HEK293 (cell line): Measurements from ENCODE around the gene SRD5A3.

ENCODE experiments used
- CTCF ChIA-PET: fragments of 350-600 bp; formaldehyde crosslinking; extraction: SDS; loops from one replicate; lab custom pipeline; 2021; ENCODE audit warnings: antibody characterized with exemption; lab: Yijun Ruan, JAX
- POLR2A ChIA-PET: fragments of 300-600 bp; formaldehyde crosslinking; extraction: SDS; loops from one replicate; lab custom pipeline; 2020; ENCODE audit warnings: antibody characterized with exemption, inconsistent platforms; lab: Yijun Ruan, JAX
- H3K27ac ChIP-seq: fragments of 200-500 bp; sonication (Bioruptor generic); 2 replicates; pipeline ENCODE4 v1.5.1; 2014; ENCODE audit warnings: low read depth, low read length, control low read depth, inconsistent platforms; ENCODE audit errors: extremely low read depth
- H3K36me3 ChIP-seq, 2 experiments: fragments of 200-500 bp in 1 of 2; sonication (Bioruptor generic) in 1 of 2; 1 replicate in 1 of 2; 2 replicates in 1 of 2; pipeline ENCODE4 v1.5.1; 2014 to 2017; ENCODE audit warnings: inconsistent platforms in 2 of 2, low read length in 2 of 2; ENCODE audit not compliant: control insufficient read depth in 2 of 2, insufficient read depth in 1 of 2
- H3K4me1 ChIP-seq: fragments of 200-500 bp; sonication (Bioruptor generic); 2 replicates; pipeline ENCODE4 v1.5.1; 2014; ENCODE audit warnings: mild to moderate bottlenecking, low read length, inconsistent platforms; ENCODE audit not compliant: control insufficient read depth, insufficient read depth
- H3K4me3 ChIP-seq: 2 replicates; pipeline ENCODE4 v1.5.1; 2011; ENCODE audit warnings: low read depth, mild to moderate bottlenecking, control low read depth, low read length, moderate library complexity
- H3K9me3 ChIP-seq: fragments of 200-500 bp; sonication (Bioruptor generic); 2 replicates; pipeline ENCODE4 v1.5.1; 2014; ENCODE audit warnings: low read depth, low read length, inconsistent platforms; ENCODE audit not compliant: control insufficient read depth, insufficient read depth
- GLIS1 ChIP-seq: fragments of 450-650 bp; formaldehyde crosslinking; IDR thresholded peaks from 2 replicates; pipeline ENCODE4 v1.5.1; 2016; ENCODE audit warnings: missing biosample characterization, missing genetic modification characterization
- IKZF3 ChIP-seq: fragments of 450-650 bp; IDR thresholded peaks from 2 replicates; pipeline ENCODE4 v1.5.0; 2018; ENCODE audit warnings: missing biosample characterization, mild to moderate bottlenecking, missing genetic modification characterization, moderate library complexity
- MZF1 ChIP-seq: fragments of 450-650 bp; formaldehyde crosslinking; IDR thresholded peaks from 2 replicates; pipeline ENCODE4 v1.5.1; 2017; ENCODE audit warnings: missing biosample characterization, missing genetic modification characterization, borderline replicate concordance
- OSR2 ChIP-seq: fragments of 450-650 bp; formaldehyde crosslinking; IDR thresholded peaks from 2 replicates; pipeline ENCODE4 v1.5.1; 2016; ENCODE audit warnings: missing biosample characterization, missing genetic modification characterization
- RBAK ChIP-seq: fragments of 450-650 bp; formaldehyde crosslinking; IDR thresholded peaks from 2 replicates; pipeline ENCODE4 v1.5.1; 2016; ENCODE audit warnings: missing biosample characterization, missing genetic modification characterization
- TRIM28 ChIP-seq: IDR thresholded peaks from 2 replicates; pipeline ENCODE4 v1.6.1; 2011; ENCODE audit warnings: low read length, control low read depth, borderline replicate concordance
- YY1 ChIP-seq: fragments of 450-650 bp; formaldehyde crosslinking; IDR thresholded peaks from 2 replicates; pipeline ENCODE4 v1.5.1; 2018; ENCODE audit warnings: missing biosample characterization, missing genetic modification characterization
- ZNF133 ChIP-seq: fragments of 450-650 bp; formaldehyde crosslinking; IDR thresholded peaks from 2 replicates; pipeline ENCODE4 v1.5.1; 2016; ENCODE audit warnings: missing biosample characterization, missing genetic modification characterization
- ZNF157 ChIP-seq: fragments of 450-650 bp; formaldehyde crosslinking; IDR thresholded peaks from 2 replicates; pipeline ENCODE4 v1.5.1; 2016; ENCODE audit warnings: missing biosample characterization, missing genetic modification characterization
- ZNF16 ChIP-seq: fragments of 450-650 bp; formaldehyde crosslinking; IDR thresholded peaks from 2 replicates; pipeline ENCODE4 v1.5.1; 2016; ENCODE audit warnings: low read depth, missing biosample characterization, missing genetic modification characterization
- ZNF175 ChIP-seq: fragments of 450-650 bp; formaldehyde crosslinking; IDR thresholded peaks from 2 replicates; pipeline ENCODE4 v1.5.1; 2016; ENCODE audit warnings: missing biosample characterization, missing genetic modification characterization
- ZNF19 ChIP-seq: fragments of 450-650 bp; formaldehyde crosslinking; IDR thresholded peaks from 2 replicates; pipeline ENCODE4; 2016; ENCODE audit warnings: missing biosample characterization, missing genetic modification characterization, low read depth
- ZNF324 ChIP-seq: fragments of 450-650 bp; formaldehyde crosslinking; IDR thresholded peaks from 2 replicates; pipeline ENCODE4 v1.5.1; 2016; ENCODE audit warnings: missing biosample characterization, missing genetic modification characterization
- ZNF341 ChIP-seq: fragments of 450-650 bp; formaldehyde crosslinking; IDR thresholded peaks from 2 replicates; pipeline ENCODE4; 2016; ENCODE audit warnings: low read depth, missing biosample characterization, missing genetic modification characterization
- ZNF354C ChIP-seq: fragments of 450-650 bp; formaldehyde crosslinking; IDR thresholded peaks from 2 replicates; pipeline ENCODE4 v1.5.1; 2016; ENCODE audit warnings: missing biosample characterization, missing genetic modification characterization, low read depth, borderline replicate concordance
- ZNF391 ChIP-seq: fragments of 450-650 bp; formaldehyde crosslinking; IDR thresholded peaks from 2 replicates; pipeline ENCODE4 v1.5.1; 2016; ENCODE audit warnings: low read depth, missing biosample characterization, missing genetic modification characterization, borderline replicate concordance
- ZNF423 ChIP-seq: fragments of 450-650 bp; formaldehyde crosslinking; IDR thresholded peaks from 2 replicates; pipeline ENCODE4 v1.5.1; 2016; ENCODE audit warnings: missing biosample characterization, missing genetic modification characterization
- ZNF585B ChIP-seq: fragments of 450-650 bp; formaldehyde crosslinking; IDR thresholded peaks from 2 replicates; pipeline ENCODE4 v1.5.1; 2016; ENCODE audit warnings: missing biosample characterization, missing genetic modification characterization
- ZNF610 ChIP-seq: fragments of 450-650 bp; formaldehyde crosslinking; IDR thresholded peaks from 2 replicates; pipeline ENCODE4 v1.5.1; 2016; ENCODE audit warnings: missing biosample characterization, missing genetic modification characterization, borderline replicate concordance
- ZNF623 ChIP-seq: fragments of 450-650 bp; formaldehyde crosslinking; IDR thresholded peaks from 2 replicates; pipeline ENCODE4 v1.5.1; 2016; ENCODE audit warnings: missing biosample characterization, missing genetic modification characterization
- ZNF660 ChIP-seq: fragments of 450-650 bp; IDR thresholded peaks from 2 replicates; pipeline ENCODE4 v1.5.1; 2018; ENCODE audit warnings: missing biosample characterization, mild to moderate bottlenecking, missing genetic modification characterization
- ZNF677 ChIP-seq: fragments of 450-650 bp; IDR thresholded peaks from 2 replicates; pipeline ENCODE4 v1.5.0; 2018; ENCODE audit warnings: missing biosample characterization, mild to moderate bottlenecking, missing genetic modification characterization, moderate library complexity
- ZNF707 ChIP-seq: fragments of 450-650 bp; formaldehyde crosslinking; IDR thresholded peaks from 2 replicates; pipeline ENCODE4 v1.5.1; 2016; ENCODE audit warnings: missing biosample characterization, missing genetic modification characterization
- ZNF792 ChIP-seq: fragments of 450-650 bp; formaldehyde crosslinking; IDR thresholded peaks from 2 replicates; pipeline ENCODE4 v1.5.1; 2016; ENCODE audit warnings: missing biosample characterization, missing genetic modification characterization
- ZXDB ChIP-seq: fragments of 450-650 bp; formaldehyde crosslinking; IDR thresholded peaks from 2 replicates; pipeline ENCODE4 v1.5.1; 2016; ENCODE audit warnings: missing biosample characterization, missing genetic modification characterization
- TF ChIP-seq, protein P1 (sequence below): fragments of 450-650 bp; formaldehyde crosslinking; IDR thresholded peaks from 2 replicates; pipeline ENCODE4 v1.5.1; 2017; ENCODE audit warnings: missing biosample characterization, missing genetic modification characterization
- TF ChIP-seq, protein P2 (sequence below): fragments of 450-650 bp; formaldehyde crosslinking; optimal IDR thresholded peaks from 2 replicates; pipeline ENCODE3; 2016; ENCODE audit warnings: missing biosample characterization, mild to moderate bottlenecking, missing genetic modification characterization
- TF ChIP-seq, protein P3 (sequence below): fragments of 450-650 bp; formaldehyde crosslinking; IDR thresholded peaks from 2 replicates; pipeline ENCODE4 v1.5.1; 2016; ENCODE audit warnings: missing biosample characterization, missing genetic modification characterization
- TF ChIP-seq, protein P4 (sequence below): fragments of 450-650 bp; formaldehyde crosslinking; IDR thresholded peaks from 2 replicates; pipeline ENCODE4 v1.5.1; 2017; ENCODE audit warnings: missing biosample characterization, missing genetic modification characterization
- TF ChIP-seq, protein P5 (sequence below): fragments of 450-650 bp; formaldehyde crosslinking; IDR thresholded peaks from 2 replicates; pipeline ENCODE4 v1.5.1; 2016; ENCODE audit warnings: missing biosample characterization, missing genetic modification characterization, low read depth

The SRD5A3 gene

DNA sequence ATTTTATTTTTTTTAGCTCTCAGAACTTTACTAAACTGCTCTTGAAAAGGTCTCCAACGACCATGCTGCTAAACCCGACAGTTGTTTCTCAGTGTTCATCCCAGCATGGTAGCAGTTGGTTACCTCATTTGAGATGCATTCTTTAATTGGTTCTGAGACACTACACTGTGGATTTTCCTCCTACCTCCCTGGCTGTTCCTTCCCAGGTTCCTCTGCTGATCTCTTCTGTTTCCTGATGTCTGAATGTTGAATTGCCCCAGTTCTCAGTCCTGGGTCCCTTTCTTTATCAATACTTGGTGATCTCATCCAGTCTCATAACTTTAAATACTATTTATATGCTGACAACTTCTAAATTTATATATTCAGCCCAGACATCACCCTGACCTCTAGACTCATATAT is 30.7 kb downstream of the SRD5A3 start:
- H3K36me3 ChIP-seq = no peaks in the 10 kb centered on the region; a peak in 1 of 3 replicates
- TF ChIP-seq ZNF391 (no peak), ZNF677 (0 out of 2 replicates have a peak, but pooled peaks have one; percentile 52), ZNF341 (tag by site-specific recombination) (peak; percentile 57; the same call in 1 of the 2 replicates)
- TF ChIP-seq, all 188 proteins: peak for 2
- POLR2A ChIA-PET = no interaction called here
- H3K4me3 ChIP-seq = no peak overlapping the region
- CTCF ChIA-PET = interaction anchor here (0.9 kb wide), 1 partner anchor 10 kb away, joined by 4 read pairs; no protein-coding TSS in a partner anchor
- H3K27ac ChIP-seq = no peak overlapping the region
- no peaks in the 10 kb centered on the region for H3K9me3 ChIP-seq
- H3K4me1 ChIP-seq = no peaks in the 10 kb centered on the region

DNA sequence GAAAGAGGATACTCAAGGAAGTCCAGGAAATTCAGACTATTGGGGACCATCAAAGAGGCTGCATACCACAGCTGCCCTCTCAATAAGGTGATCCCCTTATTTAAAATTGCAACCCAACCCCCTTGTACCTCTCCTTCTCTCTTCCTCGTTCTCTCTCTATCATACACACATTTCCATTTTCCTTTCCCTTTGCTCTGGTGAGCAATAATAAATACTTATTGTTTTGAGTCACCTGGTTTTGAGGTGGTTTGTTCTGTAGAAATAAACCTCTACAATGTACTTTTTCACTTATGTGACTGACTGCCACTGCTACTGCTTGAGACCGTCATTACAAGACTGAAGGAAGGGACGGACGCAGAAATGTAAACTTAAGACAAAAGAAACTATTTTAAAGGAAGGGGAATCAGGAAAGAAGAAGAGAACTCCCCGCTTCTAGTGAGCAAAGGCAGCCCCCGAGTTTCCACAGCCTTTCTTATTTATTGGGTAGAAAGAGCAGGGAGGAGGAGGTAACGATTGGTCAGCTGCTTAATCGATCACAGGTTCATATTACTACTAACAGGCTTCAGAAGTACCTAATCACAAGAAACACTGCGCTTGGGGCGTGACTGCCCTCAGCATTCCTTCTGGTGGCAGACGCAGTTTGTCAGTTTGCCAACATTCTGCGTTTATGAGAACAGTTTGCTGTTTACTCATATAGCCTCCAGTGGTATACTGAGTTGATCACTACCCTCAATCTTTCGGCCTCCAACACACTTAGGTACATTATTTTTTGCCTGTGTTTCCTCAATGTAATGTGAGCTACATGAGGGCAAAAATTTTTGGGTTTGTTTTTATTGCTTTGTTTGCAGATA is 32.8 kb downstream of the SRD5A3 start:
- Histone ChIP-seq H3K4me3 (no peak overlapping the region), H3K9me3 (no peaks in the 10 kb centered on the region), H3K4me1 (no peaks in the 10 kb centered on the region), H3K27ac (no peak overlapping the region), H3K36me3 (no peaks in the 10 kb centered on the region; a peak in 1 of 3 replicates)
- ChIA-PET POLR2A (no interaction called here), CTCF (interaction anchor here (0.6 kb wide), 1 partner anchor 1057 kb away, joined by 3 read pairs; no protein-coding TSS in a partner anchor)
- TF ChIP-seq, protein P1, sequence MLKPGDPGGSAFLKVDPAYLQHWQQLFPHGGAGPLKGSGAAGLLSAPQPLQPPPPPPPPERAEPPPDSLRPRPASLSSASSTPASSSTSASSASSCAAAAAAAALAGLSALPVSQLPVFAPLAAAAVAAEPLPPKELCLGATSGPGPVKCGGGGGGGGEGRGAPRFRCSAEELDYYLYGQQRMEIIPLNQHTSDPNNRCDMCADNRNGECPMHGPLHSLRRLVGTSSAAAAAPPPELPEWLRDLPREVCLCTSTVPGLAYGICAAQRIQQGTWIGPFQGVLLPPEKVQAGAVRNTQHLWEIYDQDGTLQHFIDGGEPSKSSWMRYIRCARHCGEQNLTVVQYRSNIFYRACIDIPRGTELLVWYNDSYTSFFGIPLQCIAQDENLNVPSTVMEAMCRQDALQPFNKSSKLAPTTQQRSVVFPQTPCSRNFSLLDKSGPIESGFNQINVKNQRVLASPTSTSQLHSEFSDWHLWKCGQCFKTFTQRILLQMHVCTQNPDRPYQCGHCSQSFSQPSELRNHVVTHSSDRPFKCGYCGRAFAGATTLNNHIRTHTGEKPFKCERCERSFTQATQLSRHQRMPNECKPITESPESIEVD (tag by site-specific recombination) = no peak
- TF ChIP-seq ZNF623 (no peak), ZNF792 (0 out of 2 replicates have a peak, but pooled peaks have one; percentile 43), ZNF585B (tag by site-specific recombination) (no peak), RBAK (tag by site-specific recombination) (no peak), ZNF660 (tag by site-specific recombination) (peak; percentile 98), IKZF3 (tag by site-specific recombination) (no peak), ZNF610 (tag by site-specific recombination) (no peak), ZNF354C (tag by site-specific recombination) (no peak), ZNF324 (no peak), ZNF175 (tag by site-specific recombination) (no peak), YY1 (tag by site-specific recombination) (no peak), ZNF16 (tag by site-specific recombination) (no peak), ZNF133 (tag by site-specific recombination) (no peak), ZNF707 (tag by site-specific recombination) (no peak), MZF1 (tag by site-specific recombination) (no peak), ZNF423 (no peak), OSR2 (no peak), ZNF157 (tag by site-specific recombination) (no peak), ZNF19 (tag by site-specific recombination) (no peak), ZXDB (tag by site-specific recombination) (no peak), GLIS1 (tag by site-specific recombination) (peak; percentile 47; the same call in 1 of the 2 replicates), TRIM28 (no peak)
- TF ChIP-seq, protein P2, sequence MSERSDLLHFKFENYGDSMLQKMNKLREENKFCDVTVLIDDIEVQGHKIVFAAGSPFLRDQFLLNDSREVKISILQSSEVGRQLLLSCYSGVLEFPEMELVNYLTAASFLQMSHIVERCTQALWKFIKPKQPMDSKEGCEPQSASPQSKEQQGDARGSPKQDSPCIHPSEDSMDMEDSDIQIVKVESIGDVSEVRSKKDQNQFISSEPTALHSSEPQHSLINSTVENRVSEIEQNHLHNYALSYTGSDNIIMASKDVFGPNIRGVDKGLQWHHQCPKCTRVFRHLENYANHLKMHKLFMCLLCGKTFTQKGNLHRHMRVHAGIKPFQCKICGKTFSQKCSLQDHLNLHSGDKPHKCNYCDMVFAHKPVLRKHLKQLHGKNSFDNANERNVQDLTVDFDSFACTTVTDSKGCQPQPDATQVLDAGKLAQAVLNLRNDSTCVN (tag by site-specific recombination) = no peak
- TF ChIP-seq, protein P3, sequence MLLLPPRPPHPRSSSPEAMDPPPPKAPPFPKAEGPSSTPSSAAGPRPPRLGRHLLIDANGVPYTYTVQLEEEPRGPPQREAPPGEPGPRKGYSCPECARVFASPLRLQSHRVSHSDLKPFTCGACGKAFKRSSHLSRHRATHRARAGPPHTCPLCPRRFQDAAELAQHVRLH (tag by site-specific recombination) = 0 out of 2 replicates have a peak, but pooled peaks have one; percentile 11
- TF ChIP-seq, protein P4, sequence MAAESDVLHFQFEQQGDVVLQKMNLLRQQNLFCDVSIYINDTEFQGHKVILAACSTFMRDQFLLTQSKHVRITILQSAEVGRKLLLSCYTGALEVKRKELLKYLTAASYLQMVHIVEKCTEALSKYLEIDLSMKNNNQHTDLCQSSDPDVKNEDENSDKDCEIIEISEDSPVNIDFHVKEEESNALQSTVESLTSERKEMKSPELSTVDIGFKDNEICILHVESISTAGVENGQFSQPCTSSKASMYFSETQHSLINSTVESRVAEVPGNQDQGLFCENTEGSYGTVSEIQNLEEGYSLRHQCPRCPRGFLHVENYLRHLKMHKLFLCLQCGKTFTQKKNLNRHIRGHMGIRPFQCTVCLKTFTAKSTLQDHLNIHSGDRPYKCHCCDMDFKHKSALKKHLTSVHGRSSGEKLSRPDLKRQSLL (tag by site-specific recombination) = no peak
- TF ChIP-seq, protein P5, sequence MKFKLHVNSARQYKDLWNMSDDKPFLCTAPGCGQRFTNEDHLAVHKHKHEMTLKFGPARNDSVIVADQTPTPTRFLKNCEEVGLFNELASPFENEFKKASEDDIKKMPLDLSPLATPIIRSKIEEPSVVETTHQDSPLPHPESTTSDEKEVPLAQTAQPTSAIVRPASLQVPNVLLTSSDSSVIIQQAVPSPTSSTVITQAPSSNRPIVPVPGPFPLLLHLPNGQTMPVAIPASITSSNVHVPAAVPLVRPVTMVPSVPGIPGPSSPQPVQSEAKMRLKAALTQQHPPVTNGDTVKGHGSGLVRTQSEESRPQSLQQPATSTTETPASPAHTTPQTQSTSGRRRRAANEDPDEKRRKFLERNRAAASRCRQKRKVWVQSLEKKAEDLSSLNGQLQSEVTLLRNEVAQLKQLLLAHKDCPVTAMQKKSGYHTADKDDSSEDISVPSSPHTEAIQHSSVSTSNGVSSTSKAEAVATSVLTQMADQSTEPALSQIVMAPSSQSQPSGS (tag by site-specific recombination) = no peak
